Uterus (tissue), 4 donors: ENCODE data around the gene TBCE. TPM values are rescaled to one million over a fixed set of nuclear protein-coding genes. Genes with fewer than 3 reads are reported as not detected.
"Not testable (repeated sequence)": the region's sequence is repeated elsewhere in the genome, so short reads cannot be mapped to it uniquely, and the experiment has no call there.

Experiments used
- DNase-seq, 2 donors: peaks; one replicate each; pipeline ENCODE4 v3.0.0-alpha.2; 2019 to 2020
- H3K27ac ChIP-seq, 2 donors: fragments of 200-600 bp; sonication (generic); 1 replicate in 1 of 2; 2 replicates in 1 of 2; pipeline ENCODE4 v1.5.1; 2016 to 2018
- H3K27me3 ChIP-seq, 2 donors: fragments of 200-600 bp; sonication (generic); one replicate each; pipeline ENCODE4 v1.5.1; 2018 to 2019; ENCODE audit warnings: control low read depth in 1 of 2
- H3K36me3 ChIP-seq, 2 donors: fragments of 200-600 bp; sonication (generic); one replicate each; pipeline ENCODE4 v1.5.1; 2019; ENCODE audit warnings: control low read depth in 1 of 2
- H3K4me1 ChIP-seq, 2 donors: fragments of 200-600 bp; sonication (generic); one replicate each; pipeline ENCODE4 v1.5.1; 2018 to 2019; ENCODE audit warnings: control low read depth in 1 of 2
- H3K4me3 ChIP-seq, 2 donors: fragments of 200-600 bp; sonication (generic); 1 replicate in 1 of 2; 2 replicates in 1 of 2; pipeline ENCODE4 v1.5.1; 2018 to 2019; ENCODE audit warnings: mild to moderate bottlenecking in 1 of 2
- H3K9me3 ChIP-seq, 2 donors: fragments of 200-600 bp; sonication (generic); one replicate each; pipeline ENCODE4 v1.5.1; 2019; ENCODE audit warnings: control low read depth in 1 of 2
- POLR2A ChIP-seq, 2 donors: fragments of 450-650 bp; IDR thresholded peaks; one replicate each; pipeline ENCODE4 v1.6.1; 2016; ENCODE audit warnings: antibody characterized with exemption in 2 of 2, mild to moderate bottlenecking in 1 of 2, moderate library complexity in 1 of 2
- intact Hi-C: fragments of 100-400 bp; cut with DNase I; formaldehyde crosslinking; loops from one replicate; pipeline ENCODE4 v1.15.1; 2023; ENCODE audit warnings: low total_unique reads
- total RNA-seq, 4 donors: library from RNA; depleted of rRNA in 3 of 4; stranded (reverse); fragments of >200 nt in 3 of 4; gene quantifications; one replicate each; pipeline versions ENCODE4 v1.1.0 to v1.2.4, GENCODE V29; 2014 to 2023
- TF ChIP-seq, protein P1 (sequence below), 4 experiments: fragments of 200-600 bp in 2 of 4; fragments of 450-650 bp in 2 of 4; sonication (generic) in 2 of 4; IDR thresholded peaks; one replicate each; pipeline ENCODE4 v1.5.1; 2016 to 2019; ENCODE audit warnings: antibody characterized with exemption in 4 of 4, mild to moderate bottlenecking in 2 of 4, moderate library complexity in 1 of 4
- donor health status: DM: yes; HTN: yes; CAD: no.

Gene TBCE
- total RNA-seq, 4 donors from 2014 or later, result 9.7 to 34.5 (median 19.6) TPM

DNA sequence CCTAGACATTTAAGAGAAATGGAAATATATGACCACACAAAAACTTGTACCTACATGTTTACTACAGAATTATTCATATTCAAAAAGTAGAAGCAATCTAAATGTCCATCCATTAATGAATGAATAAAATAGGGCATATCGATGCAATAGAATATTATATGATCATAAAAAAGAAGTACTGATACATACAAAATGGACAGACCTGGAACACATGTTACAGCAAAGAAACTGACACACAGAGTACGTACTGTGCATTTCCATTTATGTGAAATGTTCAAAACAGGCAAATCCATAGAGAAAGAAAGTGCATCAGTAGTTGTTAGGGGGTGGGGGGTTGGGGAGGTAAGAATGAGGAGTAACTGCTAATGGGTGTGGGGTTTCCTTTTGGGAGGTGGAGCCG lies 97.8 kb downstream of the TBCE start:
- no peaks in the 10 kb centered on the region for H3K27me3 ChIP-seq
- intact Hi-C loops, result no loop called here
- no peak overlapping the region for H3K27ac ChIP-seq
- no peak for TF ChIP-seq POLR2A (IDR thresholded peaks at IDR 0.05)
- TF ChIP-seq, protein P1, sequence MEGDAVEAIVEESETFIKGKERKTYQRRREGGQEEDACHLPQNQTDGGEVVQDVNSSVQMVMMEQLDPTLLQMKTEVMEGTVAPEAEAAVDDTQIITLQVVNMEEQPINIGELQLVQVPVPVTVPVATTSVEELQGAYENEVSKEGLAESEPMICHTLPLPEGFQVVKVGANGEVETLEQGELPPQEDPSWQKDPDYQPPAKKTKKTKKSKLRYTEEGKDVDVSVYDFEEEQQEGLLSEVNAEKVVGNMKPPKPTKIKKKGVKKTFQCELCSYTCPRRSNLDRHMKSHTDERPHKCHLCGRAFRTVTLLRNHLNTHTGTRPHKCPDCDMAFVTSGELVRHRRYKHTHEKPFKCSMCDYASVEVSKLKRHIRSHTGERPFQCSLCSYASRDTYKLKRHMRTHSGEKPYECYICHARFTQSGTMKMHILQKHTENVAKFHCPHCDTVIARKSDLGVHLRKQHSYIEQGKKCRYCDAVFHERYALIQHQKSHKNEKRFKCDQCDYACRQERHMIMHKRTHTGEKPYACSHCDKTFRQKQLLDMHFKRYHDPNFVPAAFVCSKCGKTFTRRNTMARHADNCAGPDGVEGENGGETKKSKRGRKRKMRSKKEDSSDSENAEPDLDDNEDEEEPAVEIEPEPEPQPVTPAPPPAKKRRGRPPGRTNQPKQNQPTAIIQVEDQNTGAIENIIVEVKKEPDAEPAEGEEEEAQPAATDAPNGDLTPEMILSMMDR (IDR thresholded peaks at IDR 0.05), result no peak
- no peak overlapping the region for H3K4me3 ChIP-seq
- H3K36me3 ChIP-seq, result no peaks in the 10 kb centered on the region
- no peaks in the 10 kb centered on the region for H3K4me1 ChIP-seq
- DNase-seq, result no peak
- H3K9me3 ChIP-seq, result no peaks in the 10 kb centered on the region

DNA sequence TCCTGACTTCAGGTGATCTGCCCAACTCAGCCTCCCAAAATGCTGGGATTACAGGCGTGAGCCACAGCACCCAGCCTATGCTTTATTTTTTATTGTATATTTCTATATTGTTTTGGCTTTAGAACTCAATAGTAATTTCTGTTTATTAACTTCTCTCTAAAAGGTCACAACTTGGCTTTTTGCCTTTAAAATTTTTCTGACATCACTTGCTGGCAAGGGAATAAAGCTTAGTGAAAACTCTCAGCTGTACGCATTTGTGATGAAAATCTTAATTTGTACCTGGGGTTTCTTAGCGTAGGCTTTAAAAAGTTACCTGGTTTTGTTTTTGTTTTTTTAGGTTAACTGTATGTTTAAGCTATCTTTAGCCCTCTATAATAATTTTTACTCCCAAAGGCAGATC lies 100.8 kb downstream of the TBCE start:
- Histone ChIP-seq H3K27me3 (no peaks in the 10 kb centered on the region), H3K9me3 (no peaks in the 10 kb centered on the region), H3K27ac (no peak overlapping the region), H3K36me3 (no peaks in the 10 kb centered on the region), H3K4me3 (no peak overlapping the region), H3K4me1 (no peaks in the 10 kb centered on the region)
- no peak for DNase-seq
- intact Hi-C loops, result no loop called here
- TF ChIP-seq POLR2A (IDR thresholded peaks at IDR 0.05), result no peak

DNA sequence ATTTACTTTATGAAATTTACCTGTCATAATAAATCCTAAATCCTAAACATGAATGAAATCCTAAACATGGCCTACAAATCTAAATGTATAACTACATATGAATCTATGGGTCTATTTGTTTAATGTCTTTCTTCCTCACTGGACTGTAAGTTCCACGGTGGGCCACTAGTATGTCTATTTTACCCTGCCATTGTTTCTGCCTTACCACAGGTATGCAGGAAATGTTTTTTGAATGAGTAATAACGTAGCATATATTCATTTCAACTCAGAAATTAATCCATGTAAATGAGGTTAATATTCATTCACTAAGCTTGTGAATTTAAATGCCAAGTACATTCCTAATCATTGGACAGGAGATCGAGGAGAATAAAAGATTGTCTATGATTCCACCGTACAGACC lies 101.7 kb downstream of the TBCE start:
- Histone ChIP-seq H3K27me3 (no peaks in the 10 kb centered on the region), H3K4me1 (no peaks in the 10 kb centered on the region), H3K27ac (no peak overlapping the region), H3K4me3 (no peak overlapping the region), H3K9me3 (no peaks in the 10 kb centered on the region), H3K36me3 (no peaks in the 10 kb centered on the region)
- no peak for DNase-seq
- intact Hi-C loops, result no loop called here
- TF ChIP-seq, protein P1 (IDR thresholded peaks at IDR 0.05), result no peak
- TF ChIP-seq POLR2A (IDR thresholded peaks at IDR 0.05), result no peak

DNA sequence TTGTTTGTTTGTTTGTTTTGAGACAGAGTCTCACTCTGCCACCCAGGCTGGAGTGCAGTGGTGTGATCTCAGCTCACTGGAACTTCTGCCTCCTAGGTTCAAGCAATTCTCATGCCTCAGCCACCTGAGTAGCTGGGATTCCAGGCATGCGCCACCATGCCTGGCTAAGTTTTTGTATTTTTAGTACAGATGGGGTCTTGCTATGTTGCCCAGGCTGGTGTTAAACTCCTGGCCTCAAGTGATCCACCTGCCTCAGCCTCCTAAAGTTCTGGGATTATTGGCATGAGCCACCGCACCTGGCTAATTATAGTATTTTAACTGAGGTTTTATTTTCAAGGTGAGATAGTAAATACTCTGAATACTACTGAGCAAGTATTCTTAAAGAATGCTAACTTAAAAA lies 102.7 kb downstream of the TBCE start:
- H3K4me3 ChIP-seq, H3K36me3 ChIP-seq, intact Hi-C loops, H3K27me3 ChIP-seq, H3K9me3 ChIP-seq, H3K27ac ChIP-seq, DNase-seq, H3K4me1 ChIP-seq: not testable (repeated sequence)

DNA sequence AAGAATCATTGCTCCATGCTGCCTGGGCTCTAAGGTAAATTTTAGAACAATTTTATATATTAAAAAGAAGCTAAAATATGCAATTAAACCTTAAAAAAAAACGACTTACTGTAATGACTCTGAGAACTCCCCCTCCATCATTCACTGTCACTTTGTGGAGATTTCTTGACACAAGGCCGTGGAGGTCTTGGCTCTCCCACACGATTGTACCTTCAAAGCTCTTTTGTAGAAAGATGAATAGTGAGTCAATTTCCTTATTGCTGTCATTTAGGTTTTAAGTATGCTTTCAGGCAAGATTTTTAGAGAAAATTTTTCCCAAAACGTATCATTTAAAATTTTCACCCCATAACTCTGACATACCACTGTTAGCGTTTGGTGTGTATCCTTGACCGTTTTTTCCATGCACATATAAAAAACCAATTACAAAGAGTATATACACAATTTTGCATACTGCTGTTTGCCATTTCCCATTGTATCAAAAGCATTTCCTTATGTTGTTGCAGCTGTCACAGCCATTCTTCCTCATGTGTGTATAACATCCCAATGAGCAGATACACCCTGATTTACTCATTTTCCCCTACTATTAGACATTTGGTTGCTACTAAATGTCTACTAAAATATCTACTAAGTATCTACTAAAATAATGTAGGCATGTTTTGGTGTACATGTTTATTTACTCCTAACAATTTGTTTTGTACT lies 103.7 kb downstream of the TBCE start:
- H3K27ac ChIP-seq, result no peak overlapping the region
- H3K27me3 ChIP-seq, result no peaks in the 10 kb centered on the region
- TF ChIP-seq, protein P1 (IDR thresholded peaks at IDR 0.05), result no peak
- no peak for TF ChIP-seq POLR2A (IDR thresholded peaks at IDR 0.05)
- H3K36me3 ChIP-seq, result no peaks in the 10 kb centered on the region
- H3K9me3 ChIP-seq, result no peaks in the 10 kb centered on the region
- no peak for DNase-seq
- intact Hi-C loops, result no loop called here
- no peaks in the 10 kb centered on the region for H3K4me1 ChIP-seq
- H3K4me3 ChIP-seq, result no peak overlapping the region

DNA sequence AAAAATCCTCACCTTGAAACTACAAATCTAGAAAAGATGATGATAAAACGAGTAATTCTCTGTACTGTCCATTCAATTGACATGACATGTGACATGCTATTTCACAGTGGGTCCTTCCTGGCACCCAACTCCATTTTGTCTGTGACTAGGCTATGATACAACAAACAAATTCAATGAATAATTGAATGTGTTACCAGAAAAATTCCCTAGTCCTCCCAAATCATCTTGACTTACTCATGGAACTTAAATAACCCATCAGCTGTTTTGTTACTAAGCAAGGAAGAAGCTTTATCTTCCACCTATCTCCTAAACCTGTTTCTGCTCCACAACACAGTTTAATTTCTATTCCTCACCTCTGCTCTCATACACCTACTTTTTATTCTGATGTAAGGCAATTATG lies 106.6 kb downstream of the TBCE start:
- Histone ChIP-seq H3K27me3 (no peaks in the 10 kb centered on the region), H3K36me3 (no peaks in the 10 kb centered on the region), H3K4me1 (no peaks in the 10 kb centered on the region), H3K4me3 (no peak overlapping the region), H3K9me3 (no peaks in the 10 kb centered on the region), H3K27ac (no peak overlapping the region)
- TF ChIP-seq, protein P1 (IDR thresholded peaks at IDR 0.05), result no peak
- TF ChIP-seq POLR2A (IDR thresholded peaks at IDR 0.05), result no peak
- intact Hi-C loops, result no loop called here
- no peak for DNase-seq
